ENCODE data around the gene CDR2L.
A peak's percentile ranks its signal among the peaks of the same experiment; 100 is the strongest.

The CDR2L gene

GRCh38 chr17:74978240-74978639, 9.2 kb upstream of the CDR2L start:
- Histone ChIP-seq H3K27ac (no peak overlapping the region), H3K4me3 (no peak overlapping the region)

- no peak overlapping the region for H3K27ac ChIP-seq
Measured at GRCh38 chr17:74979408-74980146, 7.9 kb upstream of the CDR2L start.

GRCh38 chr17:74981318-74981978, 6.0 kb upstream of the CDR2L start:
- Histone ChIP-seq H3K4me3 (peak overlapping the region; percentile 29 to 60 (median 51)), H3K27ac (peak overlapping the region; percentile 19 to 83 (median 70))

More at GRCh38 chr17:74979408-74980146, 7.9 kb upstream of the CDR2L start:
- H3K4me3 ChIP-seq = no peak overlapping the region

- Histone ChIP-seq H3K4me3 (peak overlapping the region; percentile 29 to 60 (median 51)), H3K27ac (peak overlapping the region in 20 of 21 experiments; percentile 31 to 83 (median 72))
Measured at GRCh38 chr17:74981979-74982662, 5.3 kb upstream of the CDR2L start.

GRCh38 chr17:74982663-74983313, 4.6 kb upstream of the CDR2L start:
- H3K4me3 ChIP-seq = peak overlapping the region; percentile 29 to 60 (median 51)
- peak overlapping the region in 19 of 21 experiments; percentile 38 to 83 (median 73) for H3K27ac ChIP-seq

- H3K4me3 ChIP-seq = no peak overlapping the region
- no peak overlapping the region for H3K27ac ChIP-seq
Measured at GRCh38 chr17:74986206-74986576, 1.2 kb upstream of the CDR2L start.

GRCh38 chr17:74987909-74988711, 678 bp downstream of the CDR2L start:
- peak overlapping the region; percentile 23 to 92 (median 86) for H3K27ac ChIP-seq
- peak overlapping the region; percentile 54 to 85 (median 68) for H3K4me3 ChIP-seq

- Histone ChIP-seq H3K4me3 (no peak overlapping the region), H3K27ac (peak overlapping the region in 2 of 21 experiments; percentile 7 to 11)
Measured at GRCh38 chr17:74990581-74991105, 3.2 kb downstream of the CDR2L start.

GRCh38 chr17:74992223-74992622, 4.8 kb downstream of the CDR2L start:
- Histone ChIP-seq H3K27ac (peak overlapping the region in 3 of 21 experiments; percentile 6 to 72 (median 37)), H3K4me3 (no peak overlapping the region)

- H3K4me3 ChIP-seq = no peak overlapping the region
- H3K27ac ChIP-seq = peak overlapping the region in 3 of 21 experiments; percentile 3 to 71 (median 28)
Measured at GRCh38 chr17:74994440-74994839, 7.0 kb downstream of the CDR2L start.

- no peak overlapping the region for H3K27ac ChIP-seq
- H3K4me3 ChIP-seq = no peak overlapping the region
Measured at GRCh38 chr17:74995847-74996246, 8.4 kb downstream of the CDR2L start.

GRCh38 chr17:74998783-74999182, 11.4 kb downstream of the CDR2L start:
- Histone ChIP-seq H3K4me3 (no peak overlapping the region), H3K27ac (no peak overlapping the region)

- H3K4me3 ChIP-seq = no peak overlapping the region
- H3K27ac ChIP-seq = no peak overlapping the region
Measured at GRCh38 chr17:74999523-74999922, 12.1 kb downstream of the CDR2L start.

GRCh38 chr17:75001915-75002843, 14.7 kb downstream of the CDR2L start:
- H3K27ac ChIP-seq = no peak overlapping the region
- H3K4me3 ChIP-seq = no peak overlapping the region

GRCh38 chr17:75003070-75003956, 15.9 kb downstream of the CDR2L start:
- Histone ChIP-seq H3K4me3 (no peak overlapping the region), H3K27ac (no peak overlapping the region)

- H3K27ac ChIP-seq = no peak overlapping the region
- H3K4me3 ChIP-seq = no peak overlapping the region
Measured at GRCh38 chr17:75003957-75004355, 16.5 kb downstream of the CDR2L start.

GRCh38 chr17:75004371-75004770, 16.9 kb downstream of the CDR2L start:
- H3K27ac ChIP-seq = no peak overlapping the region

More at GRCh38 chr17:75004371-75004770, 16.9 kb downstream of the CDR2L start:
- H3K4me3 ChIP-seq = no peak overlapping the region
